HTR-8/SVneo (cell line): ENCODE results near the gene NTM.

Experiments used
- DNase-seq: peaks from one replicate; pipeline ENCODE4 v3.0.0; 2011; ENCODE audit warnings: low spot score, mixed read lengths; ENCODE audit not compliant: insufficient read length
- FAIRE-seq: peaks from 2 replicates; lab custom pipeline; 2011; peaks lifted over from hg19 to GRCh38; lab: Jason Lieb, UNC

Gene NTM

GRCh38 chr11:131750152-131750551 is 379.7 kb downstream of the NTM start:
- no peak for FAIRE-seq
- no peak for DNase-seq

GRCh38 chr11:131750692-131751091 is 380.3 kb downstream of the NTM start:
- FAIRE-seq: no peak
- DNase-seq: no peak

- FAIRE-seq: no peak
- no peak for DNase-seq
These were observed 384.3 kb downstream of the NTM start for GRCh38 chr11:131754671-131755070.

GRCh38 chr11:131756479-131757110 is 386.2 kb downstream of the NTM start:
- FAIRE-seq (no peak), DNase-seq (no peak)

GRCh38 chr11:131758726-131759125 is 388.3 kb downstream of the NTM start:
- DNase-seq: no peak
- FAIRE-seq: no peak

- DNase-seq (no peak), FAIRE-seq (no peak)
These were observed 388.7 kb downstream of the NTM start for GRCh38 chr11:131759140-131759539.

GRCh38 chr11:131760091-131761061 is 390.0 kb downstream of the NTM start:
- DNase-seq: no peak
- FAIRE-seq: no peak

- FAIRE-seq (no peak), DNase-seq (no peak)
These were observed 392.1 kb downstream of the NTM start for GRCh38 chr11:131762346-131763110.

- no peak for DNase-seq
- FAIRE-seq: no peak
These were observed 392.9 kb downstream of the NTM start for GRCh38 chr11:131763193-131763890.

GRCh38 chr11:131764126-131764525 is 393.7 kb downstream of the NTM start:
- no peak for DNase-seq

GRCh38 chr11:131764649-131765048 is 394.2 kb downstream of the NTM start:
- FAIRE-seq: no peak

More at GRCh38 chr11:131764126-131764525, 393.7 kb downstream of the NTM start:
- FAIRE-seq: no peak

GRCh38 chr11:131766637-131767036 is 396.2 kb downstream of the NTM start:
- DNase-seq (no peak), FAIRE-seq (no peak)

More at GRCh38 chr11:131764649-131765048, 394.2 kb downstream of the NTM start:
- no peak for DNase-seq

GRCh38 chr11:131767421-131767820 is 397.0 kb downstream of the NTM start:
- DNase-seq (no peak), FAIRE-seq (no peak)

- FAIRE-seq: no peak
- DNase-seq: no peak
These were observed 400.4 kb downstream of the NTM start for GRCh38 chr11:131770801-131771200.

- FAIRE-seq (no peak), DNase-seq (no peak)
These were observed 401.1 kb downstream of the NTM start for GRCh38 chr11:131771471-131771870.

GRCh38 chr11:131773626-131774025 is 403.2 kb downstream of the NTM start:
- DNase-seq: no peak
- FAIRE-seq: no peak

- FAIRE-seq: no peak
- no peak for DNase-seq
These were observed 405.8 kb downstream of the NTM start for GRCh38 chr11:131776211-131776610.

GRCh38 chr11:131785801-131786200 is 415.4 kb downstream of the NTM start:
- DNase-seq (no peak), FAIRE-seq (no peak)

GRCh38 chr11:131787119-131787518 is 416.7 kb downstream of the NTM start:
- DNase-seq (no peak), FAIRE-seq (no peak)

GRCh38 chr11:131790586-131790985 is 420.2 kb downstream of the NTM start:
- FAIRE-seq (no peak), DNase-seq (no peak)
